GM12892 (cell line): ENCODE data around the gene FBXO17.

ENCODE experiments used
- POLR2A ChIP-seq: IDR thresholded peaks from 2 replicates; pipeline ENCODE4 v1.6.1; 2011; ENCODE audit warnings: low read depth, low read length, control low read depth
- TAF1 ChIP-seq: IDR thresholded peaks from 2 replicates; pipeline ENCODE4 v1.6.1; 2011; ENCODE audit warnings: low read depth, mild to moderate bottlenecking, control low read depth, low read length, borderline replicate concordance

GRCh38 chr19:38942471-38943181 lies 32.9 kb downstream of the FBXO17 start:
- TF ChIP-seq POLR2A = no peak
- no peak for TF ChIP-seq TAF1
